GM21576 (cell line): ENCODE measurements around the gene CPA1.
"Not testable (repeated sequence)": the region's sequence is repeated elsewhere in the genome, so short reads cannot be mapped to it uniquely, and the experiment has no call there.

Experiments used
- ATAC-seq: cut with Tn5 transposase; IDR thresholded peaks from one replicate; pipeline ENCODE4 v1.9.1; 2021; ENCODE audit warnings: mild to moderate bottlenecking, moderate library complexity; ENCODE audit not compliant: unreplicated experiment

The CPA1 gene

GRCh38 chr7:130371046-130371445 is 9.2 kb upstream of the CPA1 start:
- ATAC-seq: no peak

GRCh38 chr7:130372402-130373165 is 7.7 kb upstream of the CPA1 start:
- no peak for ATAC-seq

- ATAC-seq: no peak
Observed at GRCh38 chr7:130374507-130374906, 5.8 kb upstream of the CPA1 start.

GRCh38 chr7:130376461-130376860 is 3.8 kb upstream of the CPA1 start:
- not testable (repeated sequence) for ATAC-seq

- no peak for ATAC-seq
Observed at GRCh38 chr7:130377178-130377577, 3.1 kb upstream of the CPA1 start.

- no peak for ATAC-seq
Observed at GRCh38 chr7:130379019-130379418, 1.3 kb upstream of the CPA1 start.

- no peak for ATAC-seq
Observed at GRCh38 chr7:130379532-130379920, 768 bp upstream of the CPA1 start.

- no peak for ATAC-seq
Observed at GRCh38 chr7:130380861-130381455, 664 bp downstream of the CPA1 start.

- ATAC-seq: no peak
Observed at GRCh38 chr7:130381468-130382312, 1.4 kb downstream of the CPA1 start.

- ATAC-seq: no peak
Observed at GRCh38 chr7:130383187-130383980, 3.1 kb downstream of the CPA1 start.

GRCh38 chr7:130384371-130384801 is 4.1 kb downstream of the CPA1 start:
- ATAC-seq: no peak

GRCh38 chr7:130384841-130385599 is 4.7 kb downstream of the CPA1 start:
- ATAC-seq: no peak

GRCh38 chr7:130385600-130386066 is 5.3 kb downstream of the CPA1 start:
- no peak for ATAC-seq

GRCh38 chr7:130386876-130387275 is 6.6 kb downstream of the CPA1 start:
- ATAC-seq: no peak

- no peak for ATAC-seq
Observed at GRCh38 chr7:130387306-130387627, 7.0 kb downstream of the CPA1 start.

- no peak for ATAC-seq
Observed at GRCh38 chr7:130387628-130388403, 7.5 kb downstream of the CPA1 start.

GRCh38 chr7:130388671-130389070 is 8.4 kb downstream of the CPA1 start:
- no peak for ATAC-seq

GRCh38 chr7:130390486-130390885 is 10.2 kb downstream of the CPA1 start:
- ATAC-seq: no peak

GRCh38 chr7:130393101-130393561 is 12.8 kb downstream of the CPA1 start:
- no peak for ATAC-seq
